GM12872 (cell line): ENCODE data around the gene FAM170B.

Experiments used
- CTCF ChIP-seq: IDR thresholded peaks from 3 replicates; pipeline ENCODE4 v1.5.1; 2011; ENCODE audit warnings: low read depth, mild to moderate bottlenecking, low read length, moderate library complexity; ENCODE audit not compliant: insufficient read depth

The FAM170B gene

GRCh38 chr10:49139028-49139845, 5.4 kb upstream of the FAM170B start:
- TF ChIP-seq CTCF: no peak

GRCh38 chr10:49138361-49138891, 4.6 kb upstream of the FAM170B start:
- TF ChIP-seq CTCF: no peak

GRCh38 chr10:49136525-49136924, 2.7 kb upstream of the FAM170B start:
- TF ChIP-seq CTCF: no peak

- TF ChIP-seq CTCF: peak; percentile 19; the same call in 1 of the 3 replicates
These were observed 1.9 kb upstream of the FAM170B start for GRCh38 chr10:49135575-49136313.

GRCh38 chr10:49134327-49134726, 506 bp upstream of the FAM170B start:
- TF ChIP-seq CTCF: no peak

GRCh38 chr10:49132362-49132737, 1.5 kb downstream of the FAM170B start:
- no peak for TF ChIP-seq CTCF

GRCh38 chr10:49131507-49132361, 2.1 kb downstream of the FAM170B start:
- TF ChIP-seq CTCF: no peak
